ENCODE results near the gene GNA15. TPM values are rescaled to one million over a fixed set of nuclear protein-coding genes. Genes with fewer than 3 reads are reported as not detected.
"Not testable (repeated sequence)": the region's sequence is repeated elsewhere in the genome, so short reads cannot be mapped to it uniquely, and the experiment has no call there.

GNA15 gene
- total RNA-seq, 3 donors from 2014 or later, result 7.8 to 16.2 (median 8.5) TPM

- H3K4me3 ChIP-seq, result no peak overlapping the region
- no peaks in the 10 kb centered on the region for H3K9me3 ChIP-seq
- no peaks in the 10 kb centered on the region for H3K36me3 ChIP-seq
- H3K27ac ChIP-seq, result no peak overlapping the region
- intact Hi-C loops (cut with DNase I; ENCODE audit: low total_unique reads), result no loop called here
- TF ChIP-seq POLR2A (IDR thresholded peaks at IDR 0.05) (no peak), CTCF (IDR thresholded peaks at IDR 0.05) (no peak), POLR2AphosphoS5 (IDR thresholded peaks at IDR 0.05) (no peak)
- H3K27me3 ChIP-seq, result no peaks in the 10 kb centered on the region
- H3K4me1 ChIP-seq, result no peaks in the 10 kb centered on the region
- DNase-seq (ENCODE audit: low spot score in 2 of 2), result no peak
Observed at GRCh38 chr19:3198901-3199700, 63.3 kb downstream of the GNA15 start.

GRCh38 chr19:3201072-3201700 lies 65.4 kb downstream of the GNA15 start:
- Histone ChIP-seq H3K4me1 (no peaks in the 10 kb centered on the region), H3K27ac (no peak overlapping the region), H3K4me3 (no peak overlapping the region), H3K9me3 (no peaks in the 10 kb centered on the region), H3K27me3 (no peaks in the 10 kb centered on the region), H3K36me3 (peaks cover 4% of the 10 kb centered on the region)
- TF ChIP-seq POLR2A (IDR thresholded peaks at IDR 0.05), result no peak
- TF ChIP-seq CTCF (IDR thresholded peaks at IDR 0.05), result no peak
- no peak for TF ChIP-seq POLR2AphosphoS5 (IDR thresholded peaks at IDR 0.05)
- intact Hi-C loops (cut with DNase I; ENCODE audit: low total_unique reads), result no loop called here
- no peak for DNase-seq (ENCODE audit: low spot score in 2 of 2)

GRCh38 chr19:3201911-3202310 lies 66.1 kb downstream of the GNA15 start:
- Histone ChIP-seq H3K4me3 (no peak overlapping the region), H3K27me3 (no peaks in the 10 kb centered on the region), H3K27ac (no peak overlapping the region), H3K9me3 (no peaks in the 10 kb centered on the region), H3K4me1 (no peaks in the 10 kb centered on the region), H3K36me3 (peaks cover 7% of the 10 kb centered on the region)
- DNase-seq (ENCODE audit: low spot score in 2 of 2), result no peak
- intact Hi-C loops (cut with DNase I; ENCODE audit: low total_unique reads), result no loop called here
- TF ChIP-seq POLR2AphosphoS5 (IDR thresholded peaks at IDR 0.05), result no peak
- TF ChIP-seq CTCF (IDR thresholded peaks at IDR 0.05), result no peak
- TF ChIP-seq POLR2A (IDR thresholded peaks at IDR 0.05), result no peak

GRCh38 chr19:3202346-3202745 lies 66.5 kb downstream of the GNA15 start:
- intact Hi-C loops (cut with DNase I; ENCODE audit: low total_unique reads), result no loop called here
- H3K27ac ChIP-seq, result no peak overlapping the region
- no peak overlapping the region for H3K4me3 ChIP-seq
- H3K9me3 ChIP-seq, result no peaks in the 10 kb centered on the region
- no peaks in the 10 kb centered on the region for H3K4me1 ChIP-seq
- no peaks in the 10 kb centered on the region for H3K27me3 ChIP-seq
- no peak for DNase-seq (ENCODE audit: low spot score in 2 of 2)
- TF ChIP-seq POLR2AphosphoS5 (IDR thresholded peaks at IDR 0.05), result no peak
- no peak for TF ChIP-seq POLR2A (IDR thresholded peaks at IDR 0.05)
- no peak for TF ChIP-seq CTCF (IDR thresholded peaks at IDR 0.05)
- peaks cover 7% of the 10 kb centered on the region for H3K36me3 ChIP-seq

GRCh38 chr19:3202895-3203294 lies 67.1 kb downstream of the GNA15 start:
- H3K9me3 ChIP-seq; H3K4me3 ChIP-seq; H3K27me3 ChIP-seq; H3K4me1 ChIP-seq; H3K36me3 ChIP-seq; intact Hi-C loops (cut with DNase I; ENCODE audit: low total_unique reads); DNase-seq (ENCODE audit: low spot score in 2 of 2); H3K27ac ChIP-seq: not testable (repeated sequence)

Measured in breast epithelium (tissue), 4 donors.